SU-DHL-6 (cell line): ENCODE results near the gene ZNF532.

Experiments
- EZH2phosphoT487 ChIP-seq: fragments of 200-600 bp; sonication (generic), shearing (Covaris generic); conservative IDR thresholded peaks from 2 replicates; pipeline ENCODE4 v1.6.1; 2018; ENCODE audit warnings: mild to moderate bottlenecking, antibody characterized with exemption, low read length, moderate library complexity, mixed read lengths
- TF ChIP-seq, protein P1 (sequence below): fragments of 200-600 bp; sonication (generic); IDR thresholded peaks from one replicate; pipeline ENCODE4 v1.5.1; 2017; ENCODE audit warnings: antibody characterized with exemption, mild to moderate bottlenecking, low read length, moderate library complexity; ENCODE audit not compliant: insufficient read depth, poor library complexity, severe bottlenecking

DNA sequence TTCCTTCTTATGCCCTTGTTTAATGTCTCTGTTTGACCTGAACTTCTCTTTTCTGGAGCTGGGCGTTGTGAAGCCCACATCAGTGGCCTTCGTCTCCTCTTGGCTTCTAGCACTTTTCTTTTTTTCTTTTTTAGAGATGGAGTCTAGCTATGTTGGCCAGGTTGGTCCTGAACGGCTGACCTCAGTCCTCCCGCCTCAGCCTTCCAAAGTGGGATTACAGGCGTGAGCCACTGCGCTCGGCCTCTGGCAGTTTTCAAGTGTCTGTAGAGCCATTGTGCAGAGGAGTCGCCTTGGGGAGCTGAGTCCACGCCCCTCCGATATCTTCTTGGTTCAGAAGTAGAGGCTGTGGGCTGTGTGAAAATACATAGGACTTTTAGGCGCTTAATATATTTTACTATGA, 36.5 kb downstream of the ZNF532 start:
- TF ChIP-seq, protein P1, sequence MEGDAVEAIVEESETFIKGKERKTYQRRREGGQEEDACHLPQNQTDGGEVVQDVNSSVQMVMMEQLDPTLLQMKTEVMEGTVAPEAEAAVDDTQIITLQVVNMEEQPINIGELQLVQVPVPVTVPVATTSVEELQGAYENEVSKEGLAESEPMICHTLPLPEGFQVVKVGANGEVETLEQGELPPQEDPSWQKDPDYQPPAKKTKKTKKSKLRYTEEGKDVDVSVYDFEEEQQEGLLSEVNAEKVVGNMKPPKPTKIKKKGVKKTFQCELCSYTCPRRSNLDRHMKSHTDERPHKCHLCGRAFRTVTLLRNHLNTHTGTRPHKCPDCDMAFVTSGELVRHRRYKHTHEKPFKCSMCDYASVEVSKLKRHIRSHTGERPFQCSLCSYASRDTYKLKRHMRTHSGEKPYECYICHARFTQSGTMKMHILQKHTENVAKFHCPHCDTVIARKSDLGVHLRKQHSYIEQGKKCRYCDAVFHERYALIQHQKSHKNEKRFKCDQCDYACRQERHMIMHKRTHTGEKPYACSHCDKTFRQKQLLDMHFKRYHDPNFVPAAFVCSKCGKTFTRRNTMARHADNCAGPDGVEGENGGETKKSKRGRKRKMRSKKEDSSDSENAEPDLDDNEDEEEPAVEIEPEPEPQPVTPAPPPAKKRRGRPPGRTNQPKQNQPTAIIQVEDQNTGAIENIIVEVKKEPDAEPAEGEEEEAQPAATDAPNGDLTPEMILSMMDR, result no peak
- TF ChIP-seq EZH2phosphoT487, result no peak
